Stimulated activated CD4-positive, alpha-beta T cell treated with anti-CD3 and anti-CD28 coated beads, Interleukin-12 subunit alpha, Interleukin-12 subunit beta, amount 100 ng/mL, for 24 hours (primary cell): ENCODE measurements around the gene C4orf33.
"Not testable (repeated sequence)": the region's sequence is repeated elsewhere in the genome, so short reads cannot be mapped to it uniquely, and the experiment has no call there.

Experiments used
- DNase-seq, 2 experiments: peaks; one replicate each; pipeline ENCODE4 v3.0.0-alpha.2; 2020; ENCODE audit warnings: low read depth in 2 of 2

C4orf33 gene, protein sequence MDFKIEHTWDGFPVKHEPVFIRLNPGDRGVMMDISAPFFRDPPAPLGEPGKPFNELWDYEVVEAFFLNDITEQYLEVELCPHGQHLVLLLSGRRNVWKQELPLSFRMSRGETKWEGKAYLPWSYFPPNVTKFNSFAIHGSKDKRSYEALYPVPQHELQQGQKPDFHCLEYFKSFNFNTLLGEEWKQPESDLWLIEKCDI

DNA sequence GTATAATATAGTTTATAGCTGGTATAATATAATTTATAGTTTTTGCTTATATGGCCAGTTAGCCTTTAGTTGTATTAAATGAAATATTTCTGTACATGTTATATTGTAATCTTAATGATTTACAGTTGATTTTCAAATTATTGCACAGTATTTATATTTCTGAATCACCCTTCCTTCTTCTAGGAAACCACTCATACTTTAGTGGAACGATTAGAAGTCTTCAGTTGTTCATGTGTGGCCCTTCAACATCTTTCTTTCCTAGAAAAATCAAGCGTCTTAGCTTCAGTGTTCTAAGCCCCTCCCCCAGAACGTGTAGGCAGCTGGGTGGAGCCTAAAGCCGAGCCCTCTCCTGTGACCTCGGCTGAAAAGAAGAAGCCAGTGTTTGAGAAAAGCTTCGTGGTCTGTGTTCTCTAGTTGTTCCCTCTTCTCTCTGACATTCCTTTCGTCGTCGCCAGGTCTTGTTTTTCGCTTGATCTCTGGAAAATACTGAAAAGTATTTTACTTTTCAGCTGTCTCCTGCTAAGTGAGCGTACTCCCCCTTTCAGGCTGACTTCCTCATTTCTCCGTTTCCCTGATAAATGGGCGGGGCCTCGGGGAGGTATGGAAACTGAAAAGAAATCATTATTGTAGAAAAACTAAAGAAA, at the start of gene C4orf33:
Gene C4orf33, plus strand, starts transcription at position 342 of the 644 bp plus-strand sequence. CDS start 6,459 bp downstream, outside the sequence.
- DNase-seq: peak; percentile 48 to 69

DNA sequence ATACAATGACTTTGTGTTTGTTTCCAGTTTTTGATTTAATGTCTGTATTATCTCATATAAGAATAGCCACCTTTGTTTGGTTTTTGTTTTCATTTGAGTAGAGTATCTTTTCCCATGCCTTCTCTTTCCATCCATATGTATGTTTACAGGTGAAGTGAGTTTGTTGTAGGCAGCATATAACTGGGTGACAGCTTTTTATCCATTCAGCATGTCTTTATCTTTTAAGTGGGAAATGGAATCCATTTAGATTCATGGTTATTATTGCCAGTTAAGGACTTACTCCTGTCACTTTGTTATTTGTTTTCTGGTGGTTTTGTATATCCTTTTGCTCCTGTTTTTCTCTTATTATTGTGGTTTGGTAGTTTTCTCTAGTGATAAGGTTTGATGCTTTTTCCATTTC, 36.9 kb upstream of the C4orf33 start:
- DNase-seq: no peak

DNA sequence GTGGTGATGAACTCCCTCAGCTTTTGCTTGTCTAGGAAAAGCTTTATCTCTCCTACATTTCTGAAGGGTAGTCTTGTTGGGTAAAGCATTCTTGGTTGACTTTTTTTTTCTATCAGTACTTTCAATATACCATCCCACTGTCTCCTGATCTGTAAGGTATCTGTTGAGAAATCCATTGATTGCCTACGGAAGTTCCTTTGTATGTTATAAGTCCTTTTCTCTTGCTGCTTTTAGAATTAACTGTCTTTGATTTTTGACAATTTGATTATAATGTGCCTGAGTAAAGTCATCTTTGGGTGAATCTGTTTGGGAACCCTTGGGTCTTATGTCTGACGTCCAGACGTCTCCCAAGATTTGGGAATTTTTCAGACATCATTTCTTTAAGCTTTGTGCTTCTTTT, 33.4 kb upstream of the C4orf33 start:
- DNase-seq: no peak

DNA sequence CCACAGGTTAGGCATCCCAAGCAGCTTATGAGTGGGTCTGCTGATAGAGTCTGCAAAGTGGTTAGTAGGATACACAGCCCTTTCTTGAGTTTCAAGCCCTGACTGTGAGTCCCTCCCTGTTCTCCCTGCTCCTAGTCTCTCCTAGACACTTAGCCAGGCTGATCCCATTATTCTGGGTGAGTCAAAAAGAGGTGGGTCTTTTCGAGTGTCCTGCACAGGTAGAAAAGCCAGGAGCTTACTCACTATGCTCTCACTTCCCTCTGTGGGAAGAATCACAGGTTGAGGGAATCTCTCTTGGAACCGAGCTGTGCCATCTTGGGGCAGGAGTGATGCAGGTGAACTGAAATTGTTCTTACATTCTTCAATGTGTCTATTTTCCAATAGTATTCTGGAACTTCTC, 32.3 kb upstream of the C4orf33 start:
- no peak for DNase-seq

DNA sequence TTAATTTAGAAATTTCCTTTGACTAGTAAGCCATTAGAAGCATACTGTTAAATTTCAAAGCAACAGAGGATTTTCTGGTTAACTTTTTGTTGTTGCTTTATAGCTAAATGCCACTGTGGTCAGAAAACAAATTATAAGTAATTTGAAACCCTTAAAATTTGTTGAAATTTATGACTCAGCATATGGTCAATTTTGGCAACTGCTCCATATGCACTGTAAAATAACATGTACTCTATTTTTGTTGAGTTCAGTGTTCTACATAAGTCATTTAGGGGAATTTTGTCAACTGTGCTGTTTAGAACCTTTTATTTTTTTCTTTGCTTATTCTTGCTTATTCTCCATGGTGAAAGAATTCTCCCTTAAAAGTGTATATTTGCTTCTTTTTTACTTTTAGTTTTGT, 31.2 kb upstream of the C4orf33 start:
- DNase-seq: no peak

DNA sequence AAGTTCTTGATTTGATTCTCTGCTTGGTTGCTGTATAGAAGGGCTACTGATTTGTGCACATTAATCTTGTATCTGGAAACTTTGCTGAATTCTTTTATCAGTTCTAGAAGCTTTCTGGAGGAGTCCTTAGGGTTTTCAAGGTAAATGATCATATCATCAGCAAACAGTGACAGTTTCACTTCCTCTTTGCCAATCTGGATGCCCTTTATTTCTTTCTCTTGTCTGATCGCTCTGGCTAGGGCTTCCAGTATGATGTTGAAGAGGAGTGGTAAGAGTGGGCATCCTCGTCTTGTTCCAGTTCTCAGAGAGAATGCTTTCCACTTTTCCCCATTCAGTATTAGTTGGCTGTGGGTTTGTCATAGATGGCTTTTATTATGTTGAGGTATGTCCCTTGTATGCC, 26.4 kb upstream of the C4orf33 start:
- DNase-seq: not testable (repeated sequence)

DNA sequence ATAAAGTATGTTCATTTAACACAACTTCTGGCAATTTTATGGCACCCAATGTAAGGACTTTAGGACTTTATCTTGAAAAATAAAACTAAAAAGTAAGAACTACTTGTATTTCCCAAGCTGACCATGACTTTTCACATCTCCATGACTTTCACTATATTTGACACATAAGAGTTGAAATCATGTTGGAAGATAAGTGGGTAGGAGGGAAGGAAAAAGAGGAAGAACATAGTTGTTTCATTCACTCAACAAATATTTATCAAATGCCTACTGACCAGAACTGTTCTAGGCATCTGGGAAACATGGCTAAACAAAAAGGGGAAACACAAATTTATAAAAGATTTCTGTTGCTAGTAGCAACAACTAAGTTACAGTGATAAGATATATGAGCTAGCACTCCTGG, 18.6 kb upstream of the C4orf33 start:
- no peak for DNase-seq

DNA sequence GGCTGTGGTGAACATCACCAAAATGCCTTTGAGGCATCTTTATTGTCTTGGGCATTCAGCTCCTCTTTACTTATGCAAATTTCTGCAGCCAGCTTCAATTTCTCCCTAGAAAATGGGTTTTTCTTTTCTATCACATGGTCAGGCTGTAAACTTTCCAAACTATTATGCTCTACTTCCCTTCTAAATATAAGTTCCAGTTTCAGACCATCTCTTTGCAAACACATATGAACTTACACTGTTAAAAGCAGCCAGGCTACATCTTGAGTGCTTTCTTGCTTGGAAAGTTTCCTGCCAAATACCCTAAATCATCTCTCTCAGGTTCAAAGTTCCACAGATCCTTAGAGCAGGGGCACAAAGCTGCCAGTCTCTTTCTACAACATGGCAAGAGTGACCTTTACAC, 15.8 kb upstream of the C4orf33 start:
- no peak for DNase-seq

DNA sequence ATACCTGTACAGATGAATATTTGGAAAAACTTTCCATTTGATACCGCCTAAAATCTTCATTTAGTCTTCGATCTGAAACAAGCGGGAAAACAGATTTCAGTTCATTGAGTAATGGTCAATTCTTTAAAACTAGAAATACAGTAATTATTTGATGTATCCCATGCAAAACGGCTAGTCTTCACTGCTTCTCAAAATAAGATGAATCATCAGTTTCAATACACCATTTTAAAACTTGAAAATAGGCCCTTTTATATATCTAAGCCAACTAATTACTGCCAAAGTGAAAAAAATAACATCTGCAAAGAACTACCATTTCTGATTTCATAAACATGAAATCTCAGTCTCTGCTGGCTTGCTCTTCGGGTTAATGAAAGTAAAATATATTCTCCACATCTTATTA, 13.7 kb upstream of the C4orf33 start:
- no peak for DNase-seq

DNA sequence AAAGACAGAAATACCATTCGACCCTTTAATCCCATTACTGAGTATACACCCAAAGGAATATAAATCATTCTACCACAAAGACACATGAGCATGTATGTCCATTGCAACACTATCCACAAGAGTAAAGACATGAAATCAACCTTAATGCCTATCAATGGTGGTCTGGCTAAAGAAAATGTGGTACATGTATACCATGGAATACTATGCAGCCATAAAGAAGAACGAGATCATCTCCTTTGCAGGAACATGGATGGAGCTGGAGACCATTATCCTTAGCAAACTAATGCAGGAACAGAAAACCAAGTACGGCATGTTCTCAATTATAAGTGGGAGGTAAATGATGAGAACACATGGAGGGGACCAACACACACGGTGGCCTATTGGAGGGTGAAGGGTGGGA, 10.5 kb upstream of the C4orf33 start:
- DNase-seq: no peak

DNA sequence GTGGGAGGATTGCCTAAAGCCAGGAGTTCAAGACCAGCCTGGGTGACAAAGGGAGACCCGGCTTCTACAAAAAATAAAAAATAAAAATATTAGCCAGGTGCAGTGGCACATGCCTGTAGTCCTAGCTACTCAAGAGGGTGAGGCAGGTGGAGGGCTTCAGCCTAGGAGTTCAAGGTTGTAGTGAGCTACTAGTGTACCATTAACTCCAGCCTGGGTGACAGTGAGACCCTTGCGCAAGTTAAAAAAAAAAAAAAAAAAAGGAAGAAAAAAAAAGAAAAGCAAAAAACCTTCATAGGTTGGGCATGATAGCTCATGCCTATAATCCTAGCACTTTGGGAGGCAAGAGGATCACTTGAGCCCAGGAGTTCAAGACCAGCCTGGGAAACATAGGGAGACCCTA, 8.4 kb upstream of the C4orf33 start:
- no peak for DNase-seq

DNA sequence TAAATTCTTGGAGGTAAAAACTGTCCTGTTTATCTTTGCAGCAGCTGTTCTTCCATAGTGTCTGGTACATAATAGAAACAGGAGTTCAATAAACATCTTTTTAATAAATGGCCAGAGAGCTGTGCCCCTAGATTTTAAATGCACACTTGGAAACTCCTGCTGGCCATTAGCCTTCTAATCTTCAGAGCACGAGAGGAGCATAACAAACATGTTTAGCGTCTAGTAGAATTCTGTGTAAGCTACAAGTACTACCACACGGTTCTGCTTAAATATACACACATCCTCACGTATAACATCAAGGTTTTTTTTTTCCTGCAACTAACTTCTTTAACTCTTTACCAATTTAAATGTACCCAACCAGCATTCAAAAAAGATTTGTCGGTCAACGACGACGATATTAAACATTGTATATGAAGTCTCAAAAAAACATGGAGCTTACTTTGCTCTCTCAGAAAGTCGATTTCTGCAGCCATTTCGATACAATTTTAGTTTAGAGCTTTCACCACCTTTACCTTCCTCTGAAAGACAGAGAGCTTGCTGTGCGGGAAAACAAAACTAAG, 3.2 kb upstream of the C4orf33 start:
- DNase-seq: no peak

DNA sequence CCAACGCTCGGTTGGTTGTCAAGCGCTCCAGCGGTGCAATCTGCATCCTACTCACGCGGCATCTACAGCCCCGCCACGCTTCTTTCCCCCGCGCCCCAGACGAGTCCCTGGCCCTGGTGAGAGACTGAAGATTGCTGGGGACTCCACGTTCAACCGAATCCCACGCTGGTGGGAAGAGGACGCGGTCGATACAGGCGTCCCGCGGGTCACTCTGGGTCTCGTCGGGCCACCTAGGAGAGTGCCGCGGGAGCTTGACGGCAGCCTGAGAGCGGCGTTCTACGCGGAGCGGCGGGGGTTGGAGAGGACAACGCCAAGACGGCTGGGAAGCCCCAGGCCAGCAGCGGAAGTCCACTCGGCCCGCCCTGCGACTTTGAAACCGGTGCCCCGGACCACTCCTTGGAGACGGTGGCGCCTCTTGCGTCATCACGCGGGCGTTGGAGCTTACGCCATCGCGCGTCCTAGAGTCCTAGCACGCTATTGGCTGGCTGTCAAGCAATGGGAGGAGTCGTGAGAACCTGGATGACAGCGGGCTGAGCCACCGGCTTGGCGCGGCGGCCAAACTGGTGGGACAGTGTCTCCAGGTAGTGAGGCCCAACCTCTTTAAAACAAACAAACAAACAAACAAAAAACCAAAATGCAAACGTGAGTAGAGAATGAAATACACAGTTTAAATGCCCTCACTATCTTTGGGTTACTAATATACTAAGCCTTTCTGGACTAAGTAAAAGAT, 2.6 kb upstream of the C4orf33 start, which contains the start of gene SCLT1:
Gene SCLT1, minus strand, starts transcription at position 349 of the 730 bp plus-strand sequence. CDS start 436 bp downstream, outside the sequence.
- peak; percentile 91 to 96 for DNase-seq

DNA sequence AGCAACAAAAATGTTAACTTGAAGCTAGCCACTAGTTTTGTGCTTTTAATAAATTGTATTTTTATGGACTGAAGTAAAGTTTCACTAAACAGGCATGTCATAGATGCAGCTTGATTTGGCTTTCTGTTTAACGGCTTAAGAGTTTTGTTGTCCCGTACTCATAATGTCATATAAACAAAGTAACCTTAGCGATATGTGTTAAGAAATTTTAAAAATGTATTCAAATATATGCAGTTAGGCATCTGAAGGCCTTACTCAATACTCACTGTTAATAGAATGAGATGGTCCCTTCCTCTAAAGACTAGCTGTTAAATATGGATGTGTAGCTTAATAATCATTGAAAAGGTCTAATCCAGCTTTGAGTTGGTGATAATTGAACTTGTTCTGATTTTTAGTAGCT, 1.6 kb upstream of the C4orf33 start:
- DNase-seq: no peak

DNA sequence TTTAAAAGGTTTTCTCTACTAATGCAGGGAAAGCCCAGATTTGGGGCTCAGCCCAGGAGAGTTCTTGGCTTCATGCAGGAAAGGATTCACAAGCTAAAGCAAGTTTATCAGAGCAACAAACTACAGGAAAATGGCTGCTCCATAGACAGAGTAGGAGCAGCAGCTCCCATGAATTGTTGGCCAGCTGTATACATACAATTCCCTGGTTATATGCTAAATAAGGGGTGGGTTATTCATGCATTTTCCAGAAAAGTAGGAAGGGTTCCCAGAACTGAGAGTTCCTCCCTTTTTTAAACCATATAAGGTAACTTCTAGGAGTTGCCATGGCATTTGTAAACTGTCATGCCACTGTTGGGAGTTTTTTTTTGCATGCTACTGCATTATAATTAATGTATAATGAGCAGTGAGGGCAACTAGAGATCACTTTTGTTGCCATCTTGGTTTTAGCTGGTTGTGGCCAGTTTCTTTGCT, 2.6 kb downstream of the C4orf33 start:
- no peak for DNase-seq

DNA sequence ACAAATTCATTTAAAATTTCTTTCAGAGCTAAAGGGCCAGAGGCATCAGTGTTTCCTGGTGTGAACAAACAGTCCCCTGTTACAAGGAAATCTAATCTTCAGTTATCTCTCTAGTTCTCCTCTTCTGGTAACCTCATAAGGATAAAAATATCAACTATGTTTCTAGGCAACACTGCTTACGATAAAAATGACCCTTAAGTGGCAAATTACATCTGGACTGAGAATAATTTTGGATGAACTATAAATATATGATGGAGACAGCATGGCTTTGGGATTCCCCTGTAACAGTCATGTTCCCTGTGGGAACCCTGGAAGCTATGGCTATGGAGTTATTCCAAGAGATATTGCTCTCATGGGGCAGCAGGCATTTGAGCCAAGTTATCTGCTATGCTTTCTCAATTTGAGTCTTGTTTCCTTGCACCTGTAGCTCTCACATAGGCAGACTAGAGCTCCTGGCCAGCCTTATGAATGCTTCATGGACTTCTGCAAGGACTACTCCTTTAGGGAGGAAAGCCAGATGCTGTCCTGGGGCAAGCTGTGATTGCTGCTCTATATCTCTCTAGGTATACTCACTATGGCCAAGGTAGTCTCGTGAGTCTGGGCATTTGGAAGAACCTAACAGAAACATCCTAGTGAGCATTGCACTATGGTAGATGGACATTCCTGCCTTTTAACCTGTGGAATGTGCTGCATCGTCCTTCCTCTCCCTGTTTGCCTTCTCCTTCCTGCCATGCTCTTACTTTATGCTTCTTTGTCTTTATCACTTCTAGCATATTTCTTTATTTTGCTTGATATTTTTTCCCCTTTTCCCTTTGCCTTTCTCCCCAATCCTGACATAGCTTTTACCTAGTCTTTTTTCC, 14.2 kb downstream of the C4orf33 start:
- no peak for DNase-seq

DNA sequence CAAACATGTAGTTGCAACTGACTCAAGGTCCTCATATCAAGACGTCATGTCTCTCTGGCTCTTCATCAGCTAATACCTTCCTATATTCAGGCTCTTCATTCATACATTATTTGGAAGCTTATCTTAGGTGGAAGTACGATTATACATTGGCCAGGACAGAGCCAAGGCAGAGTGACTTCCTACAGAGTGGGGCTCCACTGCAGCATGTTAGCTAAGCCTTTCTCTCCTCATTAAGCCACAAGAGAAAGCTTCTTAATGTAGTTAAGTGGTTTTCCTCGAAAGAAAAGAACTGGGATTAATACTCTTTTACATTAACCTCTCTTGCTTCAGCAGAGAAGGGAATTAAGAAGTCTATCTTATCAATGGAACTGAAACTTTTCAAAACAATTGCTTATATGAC, 15.0 kb downstream of the C4orf33 start:
- no peak for DNase-seq

DNA sequence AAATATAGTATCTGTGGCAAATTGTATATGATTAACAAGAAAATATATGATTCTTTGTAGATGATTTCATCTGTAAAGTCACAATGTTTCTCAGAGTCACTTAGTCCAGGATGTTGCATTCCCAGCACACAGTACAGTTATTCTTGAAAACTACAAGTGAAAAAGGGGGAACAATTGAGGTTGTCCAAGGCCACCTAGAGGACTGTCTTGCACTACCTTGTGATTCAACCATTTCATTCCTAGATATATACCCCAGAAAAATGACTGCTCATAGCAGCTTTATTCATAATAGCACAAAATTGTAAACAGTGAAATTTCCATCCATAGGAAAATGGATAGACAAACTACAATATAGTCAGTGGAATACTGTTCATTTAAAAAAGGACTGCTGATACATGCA, 16.0 kb downstream of the C4orf33 start:
- no peak for DNase-seq

DNA sequence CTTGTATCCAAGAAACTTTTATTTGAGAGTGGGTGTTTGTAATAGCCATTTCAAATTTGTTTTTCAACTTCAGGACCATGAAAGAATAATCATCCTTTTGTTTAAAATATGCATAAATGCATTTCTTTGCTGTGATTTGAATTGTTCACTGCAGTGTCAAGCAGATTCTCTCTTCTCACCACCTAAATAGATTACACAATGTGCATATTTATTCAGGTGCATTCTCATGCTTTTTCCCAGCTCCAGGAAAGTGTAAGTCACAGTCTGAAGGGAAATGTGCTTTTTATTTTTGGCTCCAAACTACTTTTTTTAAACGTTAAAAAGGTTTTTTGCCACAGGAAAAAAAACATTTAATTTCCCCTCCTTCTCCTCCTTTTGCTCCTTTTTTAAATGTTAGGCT, 17.5 kb downstream of the C4orf33 start:
- no peak for DNase-seq

DNA sequence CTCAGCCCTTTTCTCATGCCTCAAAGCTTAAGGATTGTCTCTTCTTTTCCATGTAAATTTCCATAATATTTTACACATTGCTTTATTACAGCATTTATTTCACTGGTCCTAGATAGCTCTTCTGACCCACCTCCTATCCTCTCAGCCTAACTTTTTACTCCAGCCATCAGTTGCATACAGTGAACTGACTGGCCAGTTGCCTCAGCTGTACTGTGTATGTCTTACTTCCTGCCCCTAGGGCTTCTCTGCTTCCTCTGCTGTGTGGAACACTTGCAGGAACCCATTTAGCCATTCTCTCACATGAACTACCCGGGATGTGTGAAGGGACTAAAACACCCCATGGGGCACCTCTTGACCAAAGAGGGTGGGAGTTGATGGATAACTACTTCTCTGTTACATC, 18.0 kb downstream of the C4orf33 start:
- DNase-seq: no peak

DNA sequence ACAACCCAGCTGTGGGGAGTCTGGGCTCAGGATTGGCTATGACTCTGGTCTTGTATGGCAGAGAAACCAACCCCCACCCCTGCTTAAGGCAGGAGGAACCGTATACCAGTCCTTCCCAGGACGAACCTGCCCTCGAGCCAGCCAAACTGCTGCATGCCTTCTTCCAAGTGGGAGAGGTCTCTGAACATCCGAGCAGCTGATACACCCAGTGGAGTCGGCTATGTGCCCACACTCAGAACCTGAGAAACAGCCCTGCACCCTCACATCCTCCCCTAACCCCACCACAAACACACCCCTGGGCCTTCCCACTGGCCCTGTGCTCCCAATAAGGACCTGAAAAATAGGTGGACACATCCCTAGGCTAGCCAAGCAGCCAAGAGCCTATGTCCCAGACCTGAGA, 21.8 kb downstream of the C4orf33 start:
- DNase-seq: no peak

DNA sequence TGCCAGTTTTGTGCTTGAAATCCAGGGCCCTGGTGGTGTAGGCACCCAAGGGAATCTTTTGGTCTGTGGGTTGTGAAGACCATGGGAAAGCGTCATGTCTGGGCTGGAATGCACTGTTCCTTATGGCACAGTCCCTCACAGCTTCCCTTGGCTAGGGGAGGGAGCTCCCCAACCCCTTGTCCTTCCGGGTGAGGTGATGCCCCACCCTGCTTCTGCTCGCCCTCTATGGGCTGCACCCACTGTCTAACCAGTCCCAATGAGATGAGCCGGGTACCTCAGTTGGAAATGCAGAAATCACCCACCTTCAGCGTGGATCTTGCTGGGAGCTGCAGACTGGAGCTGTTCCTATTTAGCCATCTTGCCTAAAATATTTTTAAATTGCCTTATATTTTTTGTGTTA, 30.7 kb downstream of the C4orf33 start:
- DNase-seq: not testable (repeated sequence)
